Transverse colon (tissue), 3 donors: Measurements from ENCODE around the gene FAM107B.

Experiments
- CTCF ChIP-seq, 5 experiments: fragments of 200-600 bp in 3 of 5; fragments of 450-650 bp in 2 of 5; sonication (generic) in 3 of 5; IDR thresholded peaks; 1 replicate in 2 of 5; 2 replicates in 3 of 5; pipeline ENCODE4 v1.5.1; 2016 to 2017; ENCODE audit warnings: antibody characterized with exemption in 5 of 5, inconsistent platforms in 3 of 5, mild to moderate bottlenecking in 2 of 5, moderate library complexity in 1 of 5
- EP300 ChIP-seq: sonication (generic); formaldehyde crosslinking; IDR thresholded peaks from one replicate; pipeline ENCODE4 v1.6.1; 2017; ENCODE audit warnings: antibody characterized with exemption, low read depth

- no peak for TF ChIP-seq EP300
- no peak for TF ChIP-seq CTCF (IDR thresholded peaks at IDR 0.05)
These were observed 113.9 kb downstream of the FAM107B start for GRCh38 chr10:14660831-14661230.
